DMS79 (cell line): ENCODE results near the gene ANKMY2.
A peak's percentile ranks its signal among the peaks of the same experiment; 100 is the strongest.
"Not testable (repeated sequence)": the region's sequence is repeated elsewhere in the genome, so short reads cannot be mapped to it uniquely, and the experiment has no call there.

Source experiments
- DNase-seq: peaks from one replicate; lab custom pipeline; 2025; lab: John Stamatoyannopoulos, UW

Gene ANKMY2

DNA sequence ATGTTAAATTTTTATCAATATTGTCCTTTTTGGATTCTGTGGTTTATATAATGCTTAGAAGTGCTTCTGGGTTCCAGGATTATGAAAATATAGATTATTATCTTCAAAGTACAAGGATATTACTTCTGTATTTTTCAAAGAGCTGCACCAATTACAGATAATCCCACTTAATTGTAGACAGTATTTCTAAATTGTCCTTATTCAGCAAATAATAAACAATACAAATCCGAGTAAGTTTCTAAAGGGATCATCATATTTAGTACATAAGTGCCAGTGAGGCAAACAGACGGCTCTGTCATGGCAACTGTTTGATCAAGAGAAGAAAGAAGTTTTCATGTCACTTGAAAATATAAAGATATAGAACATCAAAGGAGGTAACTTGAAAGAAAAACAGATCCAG, 19.2 kb downstream of the ANKMY2 start:
- DNase-seq, result no peak

GRCh38 chr7:16619979-16620408, 25.6 kb downstream of the ANKMY2 start:
- DNase-seq, result no peak

DNA sequence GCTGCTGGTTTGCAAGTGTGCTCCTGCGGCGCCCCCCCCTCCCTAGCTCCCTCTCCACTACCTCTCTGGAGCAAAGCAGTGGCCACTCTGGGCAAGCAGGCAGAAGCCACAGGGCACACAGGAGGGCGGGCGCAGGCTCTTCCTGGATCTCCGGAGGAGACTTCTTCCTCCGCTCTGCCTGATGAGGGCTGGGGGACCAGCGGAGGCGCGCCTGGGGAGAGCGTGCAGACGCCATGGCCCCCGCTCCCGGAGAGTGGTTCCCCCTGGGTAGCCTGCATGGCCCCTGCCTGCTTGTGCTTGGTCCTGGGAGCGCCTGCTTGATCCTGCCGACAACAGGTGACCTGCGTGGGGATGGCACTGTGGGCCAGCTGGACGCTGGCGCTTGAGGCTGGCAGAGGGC, 29.0 kb downstream of the ANKMY2 start:
- DNase-seq, result no peak

- DNase-seq, result no peak
These were observed 29.4 kb downstream of the ANKMY2 start for GRCh38 chr7:16616122-16616521.

GRCh38 chr7:16615228-16615627, 30.3 kb downstream of the ANKMY2 start:
- DNase-seq, result no peak

- no peak for DNase-seq
These were observed 33.8 kb downstream of the ANKMY2 start for GRCh38 chr7:16611711-16612110.

DNA sequence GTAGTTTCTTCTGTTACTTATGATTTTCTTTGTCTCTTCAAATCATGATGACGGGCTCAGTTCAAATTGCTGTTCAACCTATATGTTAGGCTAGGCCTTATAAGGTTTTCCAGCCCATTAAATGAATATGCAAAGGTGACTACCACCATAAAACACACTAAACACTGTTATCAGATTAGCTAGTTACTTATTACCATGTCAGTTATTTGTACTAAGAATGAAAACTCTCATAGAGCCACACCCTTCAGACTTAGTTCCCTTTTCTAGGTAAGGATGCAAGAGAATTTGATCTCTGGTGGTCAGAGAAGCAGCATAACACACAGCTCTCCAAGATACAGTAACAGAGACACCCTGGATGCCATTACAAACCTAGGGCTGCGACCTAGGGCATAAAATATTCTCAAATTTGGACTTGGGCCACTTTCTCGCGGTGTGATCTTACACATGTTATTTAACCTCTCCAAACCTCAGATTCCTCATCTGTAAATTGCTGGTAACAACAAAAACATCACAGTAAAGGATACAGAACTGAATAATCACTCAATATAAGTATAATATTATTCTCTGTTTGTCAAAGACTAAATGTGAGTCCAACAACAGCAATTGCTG, 35.6 kb downstream of the ANKMY2 start:
- DNase-seq, result no peak

DNA sequence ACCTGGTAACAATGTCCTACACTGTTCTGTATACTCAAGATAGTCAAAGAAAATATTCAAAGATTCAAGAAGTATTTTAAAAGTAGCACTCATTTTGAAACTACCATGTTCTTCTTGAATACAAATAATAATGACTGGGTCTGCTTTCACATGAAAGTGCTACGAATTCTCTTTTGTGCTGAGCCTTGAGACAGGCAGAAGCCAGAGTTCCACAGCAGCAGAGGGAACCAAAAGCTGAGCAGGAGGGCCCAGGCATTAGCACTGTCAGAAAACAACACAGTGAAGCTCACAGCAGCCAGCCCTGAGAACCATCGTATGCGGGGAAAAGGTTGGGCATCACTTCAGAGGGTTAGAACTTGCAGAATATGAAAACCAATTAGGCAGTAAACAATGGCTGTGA, 38.9 kb downstream of the ANKMY2 start:
- DNase-seq, result no peak

- DNase-seq, result no peak
These were observed 41.5 kb downstream of the ANKMY2 start for GRCh38 chr7:16604054-16604453.

GRCh38 chr7:16603633-16604032, 41.9 kb downstream of the ANKMY2 start:
- DNase-seq, result no peak

- DNase-seq, result no peak
These were observed 45.7 kb downstream of the ANKMY2 start for GRCh38 chr7:16599860-16600259.

- no peak for DNase-seq
These were observed 47.5 kb downstream of the ANKMY2 start for GRCh38 chr7:16598015-16598414.

DNA sequence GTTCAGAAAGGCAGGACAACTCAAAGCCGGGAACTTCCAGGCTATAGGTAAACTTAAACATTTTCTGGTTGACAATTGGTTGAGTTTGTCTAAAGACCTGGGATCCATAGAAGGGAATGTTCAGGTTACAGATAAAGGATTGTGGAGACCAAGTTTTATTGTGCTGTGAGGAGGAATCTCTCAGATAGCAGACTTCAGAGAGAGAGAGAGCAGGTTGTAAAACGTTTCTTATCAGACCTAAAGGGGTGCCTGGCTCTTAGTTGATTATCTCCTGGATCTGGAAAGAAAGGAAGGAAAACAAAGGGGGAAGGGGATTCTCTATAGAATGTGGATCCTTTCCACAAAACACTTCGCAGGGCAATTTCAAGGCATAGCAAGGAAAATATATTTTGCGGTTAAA, 50.0 kb downstream of the ANKMY2 start:
- not testable (repeated sequence) for DNase-seq

DNA sequence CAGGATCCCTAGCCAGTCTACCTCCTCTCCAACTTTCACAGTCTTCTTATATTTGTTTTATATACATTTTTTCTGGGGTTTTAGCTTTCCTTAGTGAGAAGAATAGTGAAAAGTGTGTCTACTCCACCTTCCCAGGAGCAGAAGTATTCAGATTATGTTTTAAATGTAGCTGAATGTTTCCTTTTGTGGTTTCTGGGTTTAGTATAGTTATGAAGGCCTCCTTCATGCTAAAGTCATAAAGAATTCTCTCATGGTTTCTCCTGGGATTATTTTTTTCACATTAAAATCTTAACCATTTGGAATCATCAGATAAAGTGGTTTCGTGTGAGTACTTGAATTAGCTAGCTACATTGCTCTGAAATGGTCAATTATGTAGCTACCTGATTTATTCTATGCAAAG, 50.9 kb downstream of the ANKMY2 start:
- DNase-seq, result no peak

- DNase-seq, result no peak
These were observed 51.5 kb downstream of the ANKMY2 start for GRCh38 chr7:16594061-16594460.

- DNase-seq, result no peak
These were observed 53.2 kb downstream of the ANKMY2 start for GRCh38 chr7:16592395-16592794.

GRCh38 chr7:16590424-16590823, 55.1 kb downstream of the ANKMY2 start:
- DNase-seq, result no peak

- no peak for DNase-seq
These were observed 55.7 kb downstream of the ANKMY2 start for GRCh38 chr7:16589881-16590280.

- DNase-seq, result peak; percentile 12
These were observed 57.8 kb downstream of the ANKMY2 start for GRCh38 chr7:16587790-16588189.

- DNase-seq, result no peak
These were observed 58.4 kb downstream of the ANKMY2 start for GRCh38 chr7:16587129-16587528.

GRCh38 chr7:16586081-16586874, 59.3 kb downstream of the ANKMY2 start:
- no peak for DNase-seq

- DNase-seq, result no peak
These were observed 60.0 kb downstream of the ANKMY2 start for GRCh38 chr7:16585540-16585939.

- DNase-seq, result no peak
These were observed 61.7 kb downstream of the ANKMY2 start for GRCh38 chr7:16583834-16584233.

GRCh38 chr7:16581286-16581685, 64.3 kb downstream of the ANKMY2 start:
- DNase-seq, result no peak
